Measurements from ENCODE around the gene PSMD12.

DNA sequence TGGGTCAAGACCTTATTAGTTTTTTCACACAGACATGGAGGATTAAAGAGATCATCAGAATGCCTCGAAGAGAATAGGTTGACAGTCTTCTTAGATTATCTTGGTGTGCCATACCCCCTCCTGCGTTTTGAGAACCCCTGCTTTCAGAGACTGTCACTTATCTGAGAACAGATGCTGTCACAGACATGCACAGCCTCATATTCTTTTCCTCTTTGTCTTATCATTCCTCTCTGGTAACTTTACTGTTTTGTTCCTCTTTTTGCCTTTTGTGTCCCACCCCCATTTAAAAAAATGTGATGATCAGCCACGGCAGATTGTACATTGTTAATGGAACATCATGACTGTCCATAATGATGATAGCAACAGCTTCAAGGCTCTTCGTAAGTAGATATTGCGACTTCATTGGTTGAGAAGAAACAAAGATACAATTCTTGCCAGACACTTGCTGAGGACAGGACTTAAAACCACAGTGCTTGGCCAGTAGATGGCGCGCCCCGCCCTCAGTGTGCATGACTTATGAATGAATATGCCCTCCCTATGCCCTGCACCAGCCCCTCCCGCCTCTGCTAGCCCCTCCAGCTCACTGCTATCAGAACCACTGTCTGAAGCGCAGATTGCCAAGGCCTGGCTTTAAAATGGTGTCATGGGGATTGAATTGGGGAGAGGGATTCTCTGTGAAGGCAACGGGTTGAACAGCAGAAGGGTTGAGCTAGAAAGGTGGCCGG is 8.1 kb upstream of the PSMD12 start:
- TF ChIP-seq SUZ12 (IDR thresholded peaks at IDR 0.05) (no peak), TARDBP (IDR thresholded peaks at IDR 0.05) (no peak), SP1 (IDR thresholded peaks at IDR 0.05) (no peak), ZNF384 (IDR thresholded peaks at IDR 0.05) (no peak), ELF4 (IDR thresholded peaks at IDR 0.05) (no peak)
